Adrenal gland (tissue), 5 donors: ENCODE data around the gene CYRIA.

Experiments
- CTCF ChIP-seq, 6 experiments: fragments of 450-650 bp in 4 of 6; fragments of 200-600 bp in 2 of 6; sonication (generic) in 1 of 6; IDR thresholded peaks; 1 replicate in 5 of 6; 2 replicates in 1 of 6; pipeline versions ENCODE4 v1.5.1 to v1.8.0; 2016 to 2021; ENCODE audit warnings: antibody characterized with exemption in 6 of 6, mild to moderate bottlenecking in 2 of 6, moderate library complexity in 1 of 6
- POLR2A ChIP-seq, 2 donors: fragments of 450-650 bp; IDR thresholded peaks; one replicate each; pipeline ENCODE4 v1.6.1; 2017; ENCODE audit warnings: antibody characterized with exemption in 2 of 2, mild to moderate bottlenecking in 2 of 2, moderate library complexity in 1 of 2
- donor health status: DM: no; HTN: no; CAD: no.

DNA sequence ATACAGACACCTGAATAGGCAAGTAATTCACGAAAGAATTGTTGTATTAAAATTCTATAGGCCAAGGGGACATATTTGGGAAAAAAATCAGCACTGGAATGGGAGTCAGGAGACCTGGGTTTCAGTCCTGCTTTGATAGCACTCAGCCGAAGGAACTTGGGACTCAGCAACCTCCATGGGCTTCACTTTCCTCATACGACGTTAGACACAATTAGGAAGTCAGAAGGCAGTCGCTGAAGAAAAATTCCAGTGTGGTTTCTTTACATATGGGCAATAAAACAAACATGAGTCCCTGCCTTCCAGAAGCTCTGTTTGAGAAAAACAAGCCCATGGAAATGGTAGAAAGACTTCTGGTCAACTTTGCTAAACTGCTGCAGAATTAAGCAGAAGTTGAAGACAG is 15.1 kb upstream of the CYRIA start:
- no peak for TF ChIP-seq POLR2A (IDR thresholded peaks at IDR 0.05)
- TF ChIP-seq CTCF (IDR thresholded peaks at IDR 0.05), result no peak
